Activated CD4-positive, alpha-beta T cell treated with anti-CD3 and anti-CD28 coated beads, Interleukin-10, Interleukin-2, amounts not matched to agents 100 ng/mL and 50 ng/mL, durations not matched to agents 16 hours and 8 hours (primary cell): ENCODE data around the gene KRT40.
"Not testable (repeated sequence)": the region's sequence is repeated elsewhere in the genome, so short reads cannot be mapped to it uniquely, and the experiment has no call there.

Experiments used
- DNase-seq: peaks from one replicate; pipeline ENCODE4 v3.0.0-alpha.2; 2020

Gene KRT40

GRCh38 chr17:40984226-40984625 lies at the start of gene KRT40:
KRT40 (minus strand) TSS chr17:40984326; CDS start chr17:40984273, 53 bp downstream.
- no peak for DNase-seq

GRCh38 chr17:41029633-41030245 lies 45.6 kb upstream of the KRT40 start, which contains the start of gene KRTAP1-4:
KRTAP1-4 (minus strand) TSS chr17:41030195; CDS start chr17:41030078, 117 bp downstream.
- DNase-seq = no peak

GRCh38 chr17:41026715-41027471 lies 42.8 kb upstream of the KRT40 start, which contains the start of gene KRTAP1-5:
KRTAP1-5 (minus strand) TSS chr17:41027208; CDS start chr17:41027155, 53 bp downstream.
- DNase-seq = no peak

GRCh38 chr17:41024697-41025096 lies 40.6 kb upstream of the KRT40 start:
- no peak for DNase-seq

GRCh38 chr17:41020336-41020735 lies 36.2 kb upstream of the KRT40 start:
- DNase-seq = no peak

- no peak for DNase-seq
Measured at GRCh38 chr17:41019415-41019814, 35.3 kb upstream of the KRT40 start.

- no peak for DNase-seq
Measured at GRCh38 chr17:41018541-41018940, 34.4 kb upstream of the KRT40 start.

- no peak for DNase-seq
Measured at GRCh38 chr17:41016578-41017215, 32.6 kb upstream of the KRT40 start.

GRCh38 chr17:41015454-41015853 lies 31.3 kb upstream of the KRT40 start:
- no peak for DNase-seq

GRCh38 chr17:41013606-41014005 lies 29.5 kb upstream of the KRT40 start:
- DNase-seq = no peak

- no peak for DNase-seq
Measured at GRCh38 chr17:41013181-41013580, 29.1 kb upstream of the KRT40 start.

GRCh38 chr17:41012326-41013120 lies 28.4 kb upstream of the KRT40 start:
- DNase-seq = no peak

GRCh38 chr17:41010441-41010840 lies 26.3 kb upstream of the KRT40 start:
- DNase-seq = no peak

- DNase-seq = no peak
Measured at GRCh38 chr17:41009936-41010335, 25.8 kb upstream of the KRT40 start.

GRCh38 chr17:41009301-41009760 lies 25.2 kb upstream of the KRT40 start:
- DNase-seq = no peak

GRCh38 chr17:41008811-41009210 lies 24.7 kb upstream of the KRT40 start, which contains the start of gene KRTAP3-1:
KRTAP3-1 (minus strand) TSS chr17:41009128; CDS start chr17:41009074, 54 bp downstream.
- no peak for DNase-seq

- DNase-seq = no peak
Measured at GRCh38 chr17:41004397-41004796, 20.3 kb upstream of the KRT40 start.

GRCh38 chr17:41003926-41004325 lies 19.8 kb upstream of the KRT40 start:
- DNase-seq = no peak

GRCh38 chr17:41002814-41003213 lies 18.7 kb upstream of the KRT40 start:
- DNase-seq = no peak

- no peak for DNase-seq
Measured at GRCh38 chr17:41001795-41002194, 17.7 kb upstream of the KRT40 start.

- DNase-seq = not testable (repeated sequence)
Measured at GRCh38 chr17:40999563-40999962, 15.4 kb upstream of the KRT40 start, which contains the start of gene KRTAP3-2. KRTAP3-2 (minus strand) TSS chr17:40999906; CDS start chr17:40999853, 53 bp downstream.

- no peak for DNase-seq
Measured at GRCh38 chr17:40997361-40997760, 13.2 kb upstream of the KRT40 start.

GRCh38 chr17:40996829-40997228 lies 12.7 kb upstream of the KRT40 start:
- no peak for DNase-seq
